T-helper 2 cell (primary cell): ENCODE measurements around the gene ATP13A4.
A peak's percentile ranks its signal among the peaks of the same experiment; 100 is the strongest.

Experiments
- DNase-seq, 5 experiments: peaks; one replicate each; pipeline versions ENCODE4 v3.0.0 to v3.0.0-alpha.2; 2012 to 2022

ATP13A4 gene

DNA sequence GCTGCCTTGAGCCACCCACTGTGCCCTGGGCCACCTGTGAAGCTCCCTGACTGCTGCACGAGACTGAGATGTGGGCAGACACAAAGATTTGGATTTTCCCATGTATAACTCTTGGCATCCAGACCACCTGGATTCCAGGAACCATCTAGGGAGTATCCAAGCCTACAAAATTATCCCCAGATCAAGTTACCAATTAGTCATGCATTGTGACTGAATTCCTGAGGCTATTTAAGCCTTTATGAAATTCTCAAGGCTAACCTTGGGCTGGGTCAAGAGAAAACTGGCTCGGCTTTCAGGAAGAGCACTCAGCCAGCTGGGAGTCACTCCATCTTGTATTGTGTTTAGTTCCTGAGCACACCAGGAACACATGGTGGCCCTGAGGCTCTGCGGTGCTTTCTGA is 162.8 kb downstream of the ATP13A4 start:
- DNase-seq: no peak

DNA sequence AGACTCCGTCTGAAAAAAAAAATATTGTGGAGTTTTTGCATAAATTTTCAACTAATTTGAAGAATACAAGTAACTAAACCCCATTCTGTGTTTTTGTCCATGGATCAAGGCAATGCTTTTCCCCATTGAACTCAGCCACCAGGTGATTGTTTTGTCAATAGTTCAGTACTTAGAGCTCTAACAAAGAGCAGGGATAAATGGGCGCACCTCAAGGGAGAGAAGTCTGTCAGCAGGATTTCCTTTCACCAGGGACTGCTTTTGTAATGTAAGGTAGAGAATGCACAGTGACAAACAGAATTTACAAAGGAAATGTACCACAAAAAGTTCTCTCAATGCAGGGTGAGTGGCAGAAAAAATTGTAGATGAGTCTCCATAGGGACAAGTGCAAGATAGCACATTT is 165.4 kb downstream of the ATP13A4 start:
- DNase-seq: no peak

DNA sequence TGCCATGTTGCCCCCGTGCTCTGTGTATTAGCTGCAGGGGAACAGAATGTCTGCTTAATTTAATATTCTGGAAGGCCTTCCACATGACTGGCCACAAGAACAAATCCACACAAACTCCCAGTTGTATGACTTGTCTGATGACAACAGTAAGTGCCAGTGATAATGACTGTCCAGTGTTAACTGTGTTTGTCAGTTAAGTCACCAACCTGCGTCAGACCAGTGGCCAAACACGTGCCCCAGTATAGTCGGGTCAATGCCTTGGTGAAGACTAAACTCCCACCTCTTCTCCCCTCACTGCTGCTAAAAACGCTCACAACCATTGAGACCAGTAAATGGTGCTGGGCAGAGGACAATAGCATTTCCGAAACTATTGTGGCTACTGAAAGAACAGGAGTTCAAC is 166.3 kb downstream of the ATP13A4 start:
- no peak for DNase-seq

DNA sequence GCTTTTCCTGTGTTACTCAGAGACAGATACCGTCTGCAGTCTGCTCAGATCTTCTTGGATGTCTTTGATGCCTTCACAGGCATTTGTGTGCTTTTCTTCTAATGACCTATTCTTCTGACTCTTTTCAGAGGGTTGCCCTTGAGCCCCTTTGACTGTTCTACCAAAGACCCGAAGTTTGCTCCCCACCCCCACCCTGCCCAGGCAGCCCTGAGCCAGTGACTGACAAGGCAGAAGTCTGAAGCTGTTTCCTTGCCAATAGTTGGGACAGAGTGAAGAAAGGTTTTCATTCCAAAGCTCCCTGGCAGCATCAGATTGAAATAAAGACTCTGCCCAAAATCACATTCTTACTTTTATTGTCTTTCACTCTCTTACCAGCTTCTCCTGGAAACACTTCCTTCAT is 167.1 kb downstream of the ATP13A4 start:
- DNase-seq: no peak

DNA sequence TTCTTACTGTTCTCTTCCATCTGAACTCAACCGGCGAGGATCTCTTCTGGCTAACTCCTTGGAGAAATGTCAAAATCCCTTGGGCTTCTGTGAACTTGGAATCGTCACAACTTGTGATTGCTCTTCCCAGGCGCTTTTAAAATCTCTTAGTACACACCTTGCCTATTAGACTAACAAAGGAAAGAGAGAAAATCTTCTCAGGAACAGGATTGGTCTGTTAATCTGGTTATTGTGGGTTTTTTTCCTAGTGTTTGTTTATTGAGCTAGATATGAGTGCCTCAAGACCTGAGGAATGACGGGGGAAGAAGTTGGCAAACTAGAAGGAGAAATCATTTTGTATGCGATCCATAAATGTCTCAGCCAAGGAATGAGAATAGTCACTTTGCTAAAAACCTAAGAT is 176.0 kb downstream of the ATP13A4 start, which contains the start of gene ATP13A5:
ATP13A5 (minus strand) TSS at position 48 of the 400 bp plus-strand sequence; CDS start at position 20, 28 bp downstream.
- DNase-seq: no peak

DNA sequence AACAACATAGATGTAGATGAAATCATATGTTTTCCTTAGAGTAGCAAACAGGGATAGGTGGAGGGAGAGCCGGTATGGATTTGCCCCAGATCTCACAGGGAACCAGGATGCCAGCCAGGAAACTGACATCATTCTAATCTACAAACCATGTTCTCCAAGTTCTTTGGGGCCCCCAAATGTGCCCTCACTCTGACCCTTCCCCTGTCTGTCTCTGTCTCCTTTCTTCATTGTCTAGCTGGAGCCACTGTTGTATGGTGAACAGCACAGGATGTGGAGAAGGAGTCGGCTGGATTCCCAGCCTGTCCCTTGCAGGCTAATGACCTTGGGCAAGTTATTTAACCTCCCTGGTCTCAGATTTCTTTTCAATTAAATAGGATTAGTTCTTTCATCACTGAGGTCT is 177.1 kb downstream of the ATP13A4 start:
- DNase-seq: no peak

DNA sequence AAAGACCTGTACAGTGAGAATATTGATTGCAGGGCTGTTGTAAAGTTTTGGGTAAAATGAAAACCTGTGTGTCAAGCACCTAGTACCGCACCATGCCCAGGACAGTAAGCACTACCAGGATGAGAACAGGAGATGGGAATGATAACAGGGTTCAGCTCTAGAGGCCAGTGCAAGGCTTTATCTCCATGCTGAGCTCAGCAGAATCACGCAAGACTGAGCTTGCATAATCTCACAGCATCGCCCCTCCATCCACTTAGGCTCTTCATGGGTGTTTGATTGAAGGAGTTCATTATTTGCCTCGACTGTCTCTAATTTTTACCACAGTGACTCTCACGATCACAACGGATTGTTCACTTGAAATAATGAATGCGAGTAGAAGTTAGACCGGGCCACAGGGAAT is 179.1 kb downstream of the ATP13A4 start:
- no peak for DNase-seq

DNA sequence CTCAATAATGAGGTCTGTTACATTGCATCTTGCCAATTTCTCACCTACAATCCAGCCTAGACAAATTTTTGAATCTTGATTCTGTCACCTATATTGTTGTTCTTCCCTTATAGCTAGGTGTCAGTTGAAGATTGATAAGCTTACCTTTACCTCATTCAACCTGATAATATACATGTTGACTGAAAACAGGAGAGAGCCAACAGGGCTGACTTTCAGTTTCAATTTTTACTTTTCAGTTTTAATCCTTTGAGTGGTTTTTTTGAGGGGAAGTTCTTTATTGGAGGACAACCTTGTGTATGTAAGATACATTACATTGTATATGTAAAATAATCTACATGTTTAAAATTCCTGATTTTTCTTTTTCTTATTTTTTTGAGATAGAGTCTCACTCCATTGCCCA is 181.9 kb downstream of the ATP13A4 start:
- DNase-seq: peak in 1 of 5 experiments; percentile 30

DNA sequence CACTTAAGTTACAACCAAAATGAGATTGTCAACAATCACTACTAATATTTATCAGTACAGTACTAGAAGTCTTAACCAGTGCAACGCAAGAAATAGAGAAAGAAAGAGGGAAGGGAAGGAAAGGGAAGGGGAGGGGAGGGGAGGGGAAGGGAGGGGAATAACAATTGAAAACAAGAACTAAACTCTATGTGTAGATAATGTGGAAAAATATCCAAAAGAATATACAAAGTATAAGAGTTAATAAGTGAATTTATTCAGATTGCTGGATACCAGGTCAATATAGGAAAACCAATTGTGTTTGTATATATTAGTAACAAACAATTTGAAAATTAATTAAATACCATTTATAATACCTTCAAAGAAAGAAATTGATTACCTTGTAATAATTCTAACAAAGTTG is 186.8 kb downstream of the ATP13A4 start:
- DNase-seq: no peak

DNA sequence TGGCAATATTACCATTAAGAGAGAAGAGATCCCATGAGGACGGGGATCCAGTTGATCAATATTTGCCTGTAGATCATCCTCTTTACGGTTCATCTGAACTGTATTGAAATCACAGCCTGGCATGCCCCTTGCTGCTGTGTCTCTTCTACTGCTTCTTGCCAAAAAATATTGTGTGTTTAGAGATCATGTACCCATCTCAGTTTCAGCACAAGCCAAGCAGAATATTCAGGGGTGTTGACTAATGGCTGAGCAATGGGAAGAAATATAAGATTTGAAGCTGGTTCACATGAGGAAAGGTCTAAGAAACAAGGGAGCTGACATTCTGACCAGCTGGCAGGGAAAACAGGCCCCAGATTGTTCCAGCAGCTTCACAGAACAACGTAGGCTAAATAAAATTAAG is 197.4 kb downstream of the ATP13A4 start:
- no peak for DNase-seq

DNA sequence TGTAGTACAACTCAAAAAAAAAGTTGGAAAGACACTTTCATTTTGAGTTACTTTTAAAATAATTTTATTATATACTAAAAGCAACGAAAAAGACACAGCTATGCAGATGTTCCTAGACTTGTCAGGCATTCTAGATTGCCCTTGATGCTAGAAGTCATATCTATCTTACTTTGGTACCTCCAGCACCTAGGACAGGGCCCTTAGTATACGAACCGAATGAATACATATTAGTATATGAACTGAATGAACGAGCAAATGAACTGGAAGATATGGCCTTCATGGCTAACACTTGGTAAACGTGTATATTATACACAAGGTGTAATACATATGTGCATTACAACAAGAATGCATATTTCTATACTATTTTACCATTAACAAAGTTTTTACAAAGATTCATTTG is 200.3 kb downstream of the ATP13A4 start:
- DNase-seq: no peak
